Measurements from ENCODE around the gene GOLT1A.

The GOLT1A gene

GRCh38 chr1:204153667-204154066, 60.1 kb downstream of the GOLT1A start:
- no peak for DNase-seq

- no peak for DNase-seq
Measured at GRCh38 chr1:204152310-204153044, 61.3 kb downstream of the GOLT1A start.

- DNase-seq = peak; percentile 60 to 69
Measured at GRCh38 chr1:204151552-204152309, 62.1 kb downstream of the GOLT1A start, which contains the start of gene ETNK2. TSS of gene ETNK2 (minus strand) at chr1:204152044. CDS start at chr1:204151852, 192 bp downstream.

GRCh38 chr1:204150702-204151551, 62.9 kb downstream of the GOLT1A start:
- DNase-seq = no peak

- DNase-seq = no peak
Measured at GRCh38 chr1:204149635-204150565, 63.9 kb downstream of the GOLT1A start.

GRCh38 chr1:204149107-204149506, 64.7 kb downstream of the GOLT1A start:
- DNase-seq = no peak

Measured in NCI-H1930 (cell line).